SK-N-SH (cell line): ENCODE measurements around the gene ADAMTSL5. TPM values are rescaled to one million over a fixed set of nuclear protein-coding genes. Genes with fewer than 3 reads are reported as not detected.

Experiments
- CTCF ChIA-PET: fragments of 300-600, 350-600 bp; formaldehyde crosslinking; extraction: SDS; loops from one replicate; lab custom pipeline; 2021; lab: Yijun Ruan, JAX
- POLR2A ChIA-PET: fragments of 350-600 bp; sonication (Branson Sonifier 250); formaldehyde crosslinking; extraction: SDS; loops from one replicate; lab custom pipeline; 2020; ENCODE audit warnings: antibody characterized with exemption, inconsistent platforms; lab: Yijun Ruan, JAX
- DNase-seq: peaks from one replicate; pipeline ENCODE4 v3.0.0; 2012
- H2AFZ ChIP-seq: fragments of 200-600 bp; sonication (generic); 2 replicates; pipeline ENCODE4 v1.8.1; 2016; ENCODE audit warnings: antibody characterized with exemption, mild to moderate bottlenecking, low read depth
- H3F3A ChIP-seq: fragments of 200-600 bp; sonication (generic); replicated peaks from 2 replicates; pipeline ENCODE3; 2016; ENCODE audit warnings: antibody characterized with exemption, mild to moderate bottlenecking; ENCODE audit not compliant: insufficient read depth
- H3K27ac ChIP-seq, 2 experiments: fragments of 200-500 bp in 1 of 2; fragments of 200-600 bp in 1 of 2; sonication (Bioruptor generic) in 1 of 2; sonication (generic), shearing (Covaris generic) in 1 of 2; 2 replicates each; pipeline versions ENCODE4 v1.5.1 to v1.6.1; 2014 to 2016; ENCODE audit warnings: low read depth in 2 of 2, inconsistent platforms in 1 of 2, low read length in 1 of 2, mild to moderate bottlenecking in 1 of 2, mixed read lengths in 1 of 2
- H3K27me3 ChIP-seq: fragments of 200-600 bp; sonication (generic), shearing (Covaris generic); 2 replicates; pipeline ENCODE4 v1.6.1; 2016; ENCODE audit warnings: mixed run types; ENCODE audit not compliant: insufficient read depth
- H3K36me3 ChIP-seq, 2 experiments: fragments of 200-500 bp in 1 of 2; fragments of 200-600 bp in 1 of 2; sonication (Bioruptor generic) in 1 of 2; sonication (generic) in 1 of 2; replicated peaks in 1 of 2; 2 replicates each; pipeline versions ENCODE3 to v1.5.1; 2014 to 2016; ENCODE audit warnings: low read length in 1 of 2, mild to moderate bottlenecking in 1 of 2; ENCODE audit not compliant: insufficient read depth in 2 of 2, control insufficient read depth in 1 of 2
- H3K4me1 ChIP-seq, 2 experiments: fragments of 200-500 bp in 1 of 2; fragments of 200-600 bp in 1 of 2; sonication (Bioruptor generic) in 1 of 2; sonication (generic), shearing (Covaris generic) in 1 of 2; 2 replicates each; pipeline versions ENCODE4 v1.5.1 to v1.6.1; 2014 to 2016; ENCODE audit warnings: low read depth in 1 of 2, low read length in 1 of 2, mixed run types in 1 of 2; ENCODE audit not compliant: insufficient read depth in 2 of 2, control insufficient read depth in 1 of 2
- H3K4me2 ChIP-seq: fragments of 200-600 bp; sonication (generic), shearing (Covaris generic); 2 replicates; pipeline ENCODE4 v1.6.1; 2017; ENCODE audit warnings: mixed run types
- H3K4me3 ChIP-seq, 2 experiments: fragments of 200-500 bp in 1 of 2; fragments of 200-600 bp in 1 of 2; sonication (Bioruptor generic) in 1 of 2; sonication (generic), shearing (Covaris generic) in 1 of 2; 2 replicates each; pipeline versions ENCODE4 v1.5.1 to v1.8.1; 2014 to 2016; ENCODE audit warnings: low read depth in 2 of 2, inconsistent platforms in 1 of 2, low read length in 1 of 2, mild to moderate bottlenecking in 1 of 2, mixed read lengths in 1 of 2, moderate library complexity in 1 of 2
- H3K79me2 ChIP-seq: fragments of 200-600 bp; sonication (generic); 2 replicates; pipeline ENCODE4 v1.8.1; 2017; ENCODE audit warnings: mild to moderate bottlenecking; ENCODE audit not compliant: insufficient read depth
- H3K9ac ChIP-seq: fragments of 200-600 bp; sonication (generic); 2 replicates; pipeline ENCODE4 v1.6.1; 2017; ENCODE audit warnings: mixed run types
- H3K9me2 ChIP-seq: fragments of 200-600 bp; sonication (generic); 2 replicates; pipeline ENCODE4 v1.6.1; 2017; ENCODE audit warnings: mixed run types
- H3K9me3 ChIP-seq: fragments of 200-600 bp; sonication (generic); 2 replicates; pipeline ENCODE4 v1.6.1; 2017; ENCODE audit warnings: mixed run types, mild to moderate bottlenecking, moderate library complexity
- H4K20me1 ChIP-seq: fragments of 200-600 bp; sonication (generic); 2 replicates; pipeline ENCODE4 v1.6.1; 2017; ENCODE audit warnings: mild to moderate bottlenecking, mixed run types; ENCODE audit not compliant: insufficient read depth
- CHD2 ChIP-seq: fragments of 150-350 bp; IDR thresholded peaks from 2 replicates; pipeline ENCODE4 v1.6.1; 2018; ENCODE audit warnings: low read length; ENCODE audit not compliant: partially characterized antibody
- ELF1 ChIP-seq: IDR thresholded peaks from 2 replicates; pipeline ENCODE4 v1.4.0; 2012
- EP300 ChIP-seq, 2 experiments: IDR thresholded peaks; 2 replicates each; pipeline versions ENCODE4 v1.4.0 to v1.6.1; 2012; ENCODE audit warnings: borderline replicate concordance in 1 of 2, low read depth in 1 of 2, low read length in 1 of 2
- EZH2phosphoT487 ChIP-seq: fragments of 200-600 bp; sonication (generic); IDR thresholded peaks from 2 replicates; pipeline ENCODE4 v1.6.1; 2017; ENCODE audit warnings: low read depth, mixed run types, mild to moderate bottlenecking, antibody characterized with exemption, moderate library complexity, borderline replicate concordance
- FOSL2 ChIP-seq: IDR thresholded peaks from 2 replicates; pipeline ENCODE4 v1.4.0; 2012; ENCODE audit warnings: low read depth, mild to moderate bottlenecking, moderate library complexity, borderline replicate concordance
- GABPA ChIP-seq: IDR thresholded peaks from 2 replicates; pipeline ENCODE4 v1.4.0; 2012; ENCODE audit warnings: low read depth, mild to moderate bottlenecking
- JUND ChIP-seq: IDR thresholded peaks from 2 replicates; pipeline ENCODE4 v1.4.0; 2012
- MEF2A ChIP-seq: IDR thresholded peaks from 2 replicates; pipeline ENCODE4 v1.4.0; 2012; ENCODE audit warnings: low read depth, borderline replicate concordance
- MXI1 ChIP-seq: IDR thresholded peaks from 2 replicates; pipeline ENCODE4 v1.6.1; 2012; ENCODE audit warnings: mild to moderate bottlenecking, low read depth, low read length, improper control_type of control experiment
- NFIC ChIP-seq: IDR thresholded peaks from 2 replicates; pipeline ENCODE4 v1.4.0; 2012; ENCODE audit warnings: borderline replicate concordance
- NRF1 ChIP-seq: IDR thresholded peaks from 2 replicates; pipeline ENCODE4 v1.6.1; 2012; ENCODE audit warnings: low read depth, mild to moderate bottlenecking, low read length
- RAD21 ChIP-seq: IDR thresholded peaks from 2 replicates; pipeline ENCODE4 v1.6.1; 2012; ENCODE audit warnings: mild to moderate bottlenecking, low read length
- RCOR1 ChIP-seq: fragments of 150-350 bp; IDR thresholded peaks from 2 replicates; pipeline ENCODE4 v1.6.1; 2017; ENCODE audit warnings: antibody characterized with exemption, low read length
- RFX5 ChIP-seq: IDR thresholded peaks from 2 replicates; pipeline ENCODE4 v1.6.1; 2012; ENCODE audit warnings: mild to moderate bottlenecking, improper control_type of control experiment, low read length
- RXRA ChIP-seq: IDR thresholded peaks from 2 replicates; pipeline ENCODE4 v1.4.0; 2012; ENCODE audit warnings: low read depth, mild to moderate bottlenecking, borderline replicate concordance
- SIN3A ChIP-seq: IDR thresholded peaks from 2 replicates; pipeline ENCODE4 v1.6.1; 2012; ENCODE audit warnings: low read depth, mild to moderate bottlenecking, low read length, moderate library complexity, borderline replicate concordance
- SMC3 ChIP-seq: IDR thresholded peaks from 2 replicates; pipeline ENCODE4 v1.6.1; 2012; ENCODE audit warnings: low read depth, low read length, improper control_type of control experiment
- TAF1 ChIP-seq: IDR thresholded peaks from 2 replicates; pipeline ENCODE4 v1.6.1; 2012; ENCODE audit warnings: low read depth, mild to moderate bottlenecking, low read length, moderate library complexity, borderline replicate concordance
- TCF12 ChIP-seq: IDR thresholded peaks from 2 replicates; pipeline ENCODE4 v1.4.0; 2012
- YY1 ChIP-seq: IDR thresholded peaks from 2 replicates; pipeline ENCODE4 v1.4.0; 2012; ENCODE audit warnings: low read depth, mild to moderate bottlenecking
- WGBS: methylation state at CpG from one replicate; pipeline ENCODE4 v1.1.6; 2017; ENCODE audit warnings: low lambda C conversion rate; 5-methylcytosine and 5-hydroxymethylcytosine counted together
- polyA plus RNA-seq, 3 experiments: library from polyadenylated mRNA; depleted of rRNA; stranded (reverse); fragments of >200 nt; gene quantifications; 2 replicates each; pipeline ENCODE4 v1.2.3, GENCODE V29; 2012
- TF ChIP-seq, protein P1 (sequence below): fragments of 150-350 bp; IDR thresholded peaks from 2 replicates; pipeline ENCODE4 v1.6.1; 2017; ENCODE audit warnings: antibody characterized with exemption, low read length, low read depth, borderline replicate concordance
- TF ChIP-seq, protein P2 (sequence below): IDR thresholded peaks from 2 replicates; pipeline ENCODE4 v1.4.0; 2012; ENCODE audit warnings: low read depth, borderline replicate concordance
- TF ChIP-seq, protein P3 (sequence below): IDR thresholded peaks from 2 replicates; pipeline ENCODE4; 2012
- TF ChIP-seq, protein P4 (sequence below): fragments of 150-350 bp; IDR thresholded peaks from 2 replicates; pipeline ENCODE4 v1.6.1; 2016; ENCODE audit warnings: mild to moderate bottlenecking, low read depth, low read length
- TF ChIP-seq, protein P5 (sequence below): IDR thresholded peaks from 2 replicates; pipeline ENCODE4 v1.6.1; 2012; ENCODE audit warnings: mild to moderate bottlenecking, low read depth, low read length, moderate library complexity
- TF ChIP-seq, protein P6 (sequence below): IDR thresholded peaks from 2 replicates; pipeline ENCODE4 v1.4.0; 2012; ENCODE audit warnings: low read depth

The ADAMTSL5 gene
- polyA plus RNA-seq, 1 of the 3 experiments (the other 2 are of a cell fraction), result 5.7 TPM

DNA sequence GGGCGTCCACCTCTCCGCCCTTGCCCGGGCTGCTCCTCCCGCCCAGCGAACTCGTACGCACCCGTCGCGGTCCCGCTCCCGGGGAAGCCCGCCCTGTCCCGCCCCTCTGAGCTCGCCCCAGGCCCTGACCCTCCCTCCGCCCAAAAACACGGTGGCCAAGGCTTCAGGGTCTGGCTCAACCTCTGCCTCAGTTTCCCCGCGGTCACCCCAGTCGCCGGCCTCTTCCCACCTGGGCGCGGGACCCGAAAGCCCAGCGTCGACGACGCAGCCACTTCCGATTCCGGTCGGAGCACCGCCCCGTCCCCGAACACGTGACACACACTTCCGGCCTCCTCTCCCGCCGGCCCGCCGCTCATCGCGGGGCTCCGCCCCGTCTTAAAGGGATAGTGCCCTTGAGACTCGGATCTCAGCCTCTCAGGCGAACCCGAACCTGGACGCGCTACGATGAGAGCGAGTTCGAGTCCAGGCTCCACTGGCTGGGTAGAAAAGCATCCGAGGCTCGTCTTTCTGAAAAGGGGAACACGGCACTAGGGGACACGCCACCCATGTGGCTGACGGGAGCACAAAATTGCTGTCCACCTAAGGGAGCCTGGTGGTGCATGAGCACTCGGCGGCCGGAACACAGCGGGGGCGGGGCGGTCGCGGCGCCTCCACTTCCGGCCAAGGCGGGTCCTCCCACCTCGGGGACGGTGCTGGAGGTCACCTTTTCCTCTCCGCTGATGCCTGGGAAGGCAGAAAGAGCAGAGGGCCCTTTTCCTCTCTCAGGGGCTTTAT, 33.7 kb downstream of the ADAMTSL5 start, which contains the start of gene C19orf25:
Gene C19orf25, minus strand, starts transcription at position 282 of the 774 bp plus-strand sequence. CDS start 312 bp downstream, outside the sequence.
- H3K4me1 ChIP-seq, result peaks cover 3 to 4% of the 10 kb centered on the region in 2 experiments; a peak in 1 of 4 replicates
- TF ChIP-seq SIN3A, result peak; percentile 50; the same call in 1 of the 2 replicates
- TF ChIP-seq FOSL2, result no peak
- no peak for TF ChIP-seq JUND
- no peak for TF ChIP-seq RFX5
- TF ChIP-seq, protein P1, sequence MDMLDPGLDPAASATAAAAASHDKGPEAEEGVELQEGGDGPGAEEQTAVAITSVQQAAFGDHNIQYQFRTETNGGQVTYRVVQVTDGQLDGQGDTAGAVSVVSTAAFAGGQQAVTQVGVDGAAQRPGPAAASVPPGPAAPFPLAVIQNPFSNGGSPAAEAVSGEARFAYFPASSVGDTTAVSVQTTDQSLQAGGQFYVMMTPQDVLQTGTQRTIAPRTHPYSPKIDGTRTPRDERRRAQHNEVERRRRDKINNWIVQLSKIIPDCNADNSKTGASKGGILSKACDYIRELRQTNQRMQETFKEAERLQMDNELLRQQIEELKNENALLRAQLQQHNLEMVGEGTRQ, result peak; percentile 62; the same call in 1 of the 2 replicates
- no peak for TF ChIP-seq YY1
- TF ChIP-seq RAD21, result no peak
- TF ChIP-seq, protein P2, sequence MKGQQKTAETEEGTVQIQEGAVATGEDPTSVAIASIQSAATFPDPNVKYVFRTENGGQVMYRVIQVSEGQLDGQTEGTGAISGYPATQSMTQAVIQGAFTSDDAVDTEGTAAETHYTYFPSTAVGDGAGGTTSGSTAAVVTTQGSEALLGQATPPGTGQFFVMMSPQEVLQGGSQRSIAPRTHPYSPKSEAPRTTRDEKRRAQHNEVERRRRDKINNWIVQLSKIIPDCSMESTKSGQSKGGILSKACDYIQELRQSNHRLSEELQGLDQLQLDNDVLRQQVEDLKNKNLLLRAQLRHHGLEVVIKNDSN, result peak; percentile 96
- TF ChIP-seq GABPA, result peak; percentile 88
- TF ChIP-seq EP300 (IDR thresholded peaks at IDR 0.05; ENCODE audit: borderline replicate concordance in 1 of 2, low read depth in 1 of 2, low read length in 1 of 2), result no peak
- peak; percentile 91 for TF ChIP-seq ELF1
- no peak for TF ChIP-seq RXRA
- no peak for TF ChIP-seq MEF2A
- TF ChIP-seq, protein P3, sequence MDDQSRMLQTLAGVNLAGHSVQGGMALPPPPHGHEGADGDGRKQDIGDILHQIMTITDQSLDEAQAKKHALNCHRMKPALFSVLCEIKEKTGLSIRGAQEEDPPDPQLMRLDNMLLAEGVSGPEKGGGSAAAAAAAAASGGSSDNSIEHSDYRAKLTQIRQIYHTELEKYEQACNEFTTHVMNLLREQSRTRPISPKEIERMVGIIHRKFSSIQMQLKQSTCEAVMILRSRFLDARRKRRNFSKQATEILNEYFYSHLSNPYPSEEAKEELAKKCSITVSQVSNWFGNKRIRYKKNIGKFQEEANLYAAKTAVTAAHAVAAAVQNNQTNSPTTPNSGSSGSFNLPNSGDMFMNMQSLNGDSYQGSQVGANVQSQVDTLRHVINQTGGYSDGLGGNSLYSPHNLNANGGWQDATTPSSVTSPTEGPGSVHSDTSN, result peak; percentile 95
- TF ChIP-seq MXI1, result 0 out of 2 replicates have a peak, but pooled peaks have one; percentile 35
- no peak for TF ChIP-seq CHD2
- TF ChIP-seq TCF12, result no peak
- no peak for TF ChIP-seq RCOR1
- no peak for TF ChIP-seq NRF1
- TF ChIP-seq SMC3, result no peak
- TF ChIP-seq, protein P4, sequence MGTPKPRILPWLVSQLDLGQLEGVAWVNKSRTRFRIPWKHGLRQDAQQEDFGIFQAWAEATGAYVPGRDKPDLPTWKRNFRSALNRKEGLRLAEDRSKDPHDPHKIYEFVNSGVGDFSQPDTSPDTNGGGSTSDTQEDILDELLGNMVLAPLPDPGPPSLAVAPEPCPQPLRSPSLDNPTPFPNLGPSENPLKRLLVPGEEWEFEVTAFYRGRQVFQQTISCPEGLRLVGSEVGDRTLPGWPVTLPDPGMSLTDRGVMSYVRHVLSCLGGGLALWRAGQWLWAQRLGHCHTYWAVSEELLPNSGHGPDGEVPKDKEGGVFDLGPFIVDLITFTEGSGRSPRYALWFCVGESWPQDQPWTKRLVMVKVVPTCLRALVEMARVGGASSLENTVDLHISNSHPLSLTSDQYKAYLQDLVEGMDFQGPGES, result no peak
- TF ChIP-seq TAF1, result peak; percentile 47; the same call in 1 of the 2 replicates
- no peak for TF ChIP-seq NFIC
- no peak for TF ChIP-seq EZH2phosphoT487
- TF ChIP-seq, protein P5, sequence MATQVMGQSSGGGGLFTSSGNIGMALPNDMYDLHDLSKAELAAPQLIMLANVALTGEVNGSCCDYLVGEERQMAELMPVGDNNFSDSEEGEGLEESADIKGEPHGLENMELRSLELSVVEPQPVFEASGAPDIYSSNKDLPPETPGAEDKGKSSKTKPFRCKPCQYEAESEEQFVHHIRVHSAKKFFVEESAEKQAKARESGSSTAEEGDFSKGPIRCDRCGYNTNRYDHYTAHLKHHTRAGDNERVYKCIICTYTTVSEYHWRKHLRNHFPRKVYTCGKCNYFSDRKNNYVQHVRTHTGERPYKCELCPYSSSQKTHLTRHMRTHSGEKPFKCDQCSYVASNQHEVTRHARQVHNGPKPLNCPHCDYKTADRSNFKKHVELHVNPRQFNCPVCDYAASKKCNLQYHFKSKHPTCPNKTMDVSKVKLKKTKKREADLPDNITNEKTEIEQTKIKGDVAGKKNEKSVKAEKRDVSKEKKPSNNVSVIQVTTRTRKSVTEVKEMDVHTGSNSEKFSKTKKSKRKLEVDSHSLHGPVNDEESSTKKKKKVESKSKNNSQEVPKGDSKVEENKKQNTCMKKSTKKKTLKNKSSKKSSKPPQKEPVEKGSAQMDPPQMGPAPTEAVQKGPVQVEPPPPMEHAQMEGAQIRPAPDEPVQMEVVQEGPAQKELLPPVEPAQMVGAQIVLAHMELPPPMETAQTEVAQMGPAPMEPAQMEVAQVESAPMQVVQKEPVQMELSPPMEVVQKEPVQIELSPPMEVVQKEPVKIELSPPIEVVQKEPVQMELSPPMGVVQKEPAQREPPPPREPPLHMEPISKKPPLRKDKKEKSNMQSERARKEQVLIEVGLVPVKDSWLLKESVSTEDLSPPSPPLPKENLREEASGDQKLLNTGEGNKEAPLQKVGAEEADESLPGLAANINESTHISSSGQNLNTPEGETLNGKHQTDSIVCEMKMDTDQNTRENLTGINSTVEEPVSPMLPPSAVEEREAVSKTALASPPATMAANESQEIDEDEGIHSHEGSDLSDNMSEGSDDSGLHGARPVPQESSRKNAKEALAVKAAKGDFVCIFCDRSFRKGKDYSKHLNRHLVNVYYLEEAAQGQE, result peak; percentile 8; the same call in 1 of the 2 replicates
- TF ChIP-seq, protein P6, sequence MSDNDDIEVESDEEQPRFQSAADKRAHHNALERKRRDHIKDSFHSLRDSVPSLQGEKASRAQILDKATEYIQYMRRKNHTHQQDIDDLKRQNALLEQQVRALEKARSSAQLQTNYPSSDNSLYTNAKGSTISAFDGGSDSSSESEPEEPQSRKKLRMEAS, result peak; percentile 92

More for the DNA sequence above, 33.7 kb downstream of the ADAMTSL5 start, which contains the start of gene C19orf25:
- peaks cover 4% of the 10 kb centered on the region for H3F3A ChIP-seq
- ChIA-PET POLR2A (interaction anchor here (1.0 kb wide), 1 partner anchor 11 kb away, joined by 4 read pairs; no protein-coding TSS in a partner anchor), CTCF (no interaction called here)
- no peaks in the 10 kb centered on the region for H3K27me3 ChIP-seq
- peak within 1 kb of the TSS; percentile 80 for H3K9ac ChIP-seq
- no peaks in the 10 kb centered on the region for H3K9me3 ChIP-seq
- peak within 1 kb of the TSS; percentile 51 to 92 for H3K27ac ChIP-seq
- peaks cover 20% of the 10 kb centered on the region for H4K20me1 ChIP-seq
- H3K36me3 ChIP-seq, result peaks cover 7 to 12% of the 10 kb centered on the region in 2 experiments
- peak within 1 kb of the TSS; percentile 96 for H3K4me2 ChIP-seq
- H3K9me2 ChIP-seq, result no peaks in the 10 kb centered on the region
- peak within 1 kb of the TSS; percentile 60 to 84 for H3K4me3 ChIP-seq
- peak within 1 kb of the TSS; percentile 61; the same call in 1 of the 2 replicates for H2AFZ ChIP-seq
- 3% methylated on average over 11 of the region's 71 CpGs for WGBS
- H3K79me2 ChIP-seq, result peaks cover 44% of the 10 kb centered on the region
- peak; percentile 98 for DNase-seq
